OCI-M2 (cell line): Measurements from ENCODE around the gene CBARP.

Source experiments
- DNase-seq: peaks from one replicate; lab custom pipeline; 2025; ENCODE audit not compliant: unreplicated experiment; lab: John Stamatoyannopoulos, UW

The CBARP gene

GRCh38 chr19:1237754-1238368 is at the start of gene CBARP:
CBARP (minus strand) TSS chr19:1238005; CDS start chr19:1236100, 1,905 bp downstream.
- no peak for DNase-seq

- no peak for DNase-seq
These were observed 48.9 kb upstream of the CBARP start for GRCh38 chr19:1286487-1287353.

- DNase-seq, result no peak
These were observed 48.0 kb upstream of the CBARP start, which contains the start of gene EFNA2 for GRCh38 chr19:1285737-1286360. EFNA2 (plus strand) TSS chr19:1285873; CDS start chr19:1286169, 296 bp downstream.

GRCh38 chr19:1284979-1285736 is 47.4 kb upstream of the CBARP start:
- DNase-seq, result no peak

- DNase-seq, result no peak
These were observed 46.6 kb upstream of the CBARP start for GRCh38 chr19:1284293-1284978.

GRCh38 chr19:1283917-1284292 is 46.1 kb upstream of the CBARP start:
- no peak for DNase-seq

GRCh38 chr19:1283207-1283916 is 45.6 kb upstream of the CBARP start:
- no peak for DNase-seq

GRCh38 chr19:1282588-1283206 is 44.9 kb upstream of the CBARP start:
- DNase-seq, result no peak

GRCh38 chr19:1281569-1282287 is 43.9 kb upstream of the CBARP start:
- DNase-seq, result no peak

- no peak for DNase-seq
These were observed 43.1 kb upstream of the CBARP start for GRCh38 chr19:1280636-1281568.

GRCh38 chr19:1279782-1280341 is 42.1 kb upstream of the CBARP start:
- peak; percentile 64 for DNase-seq

- no peak for DNase-seq
These were observed 41.2 kb upstream of the CBARP start for GRCh38 chr19:1278713-1279660.

- DNase-seq, result no peak
These were observed 40.3 kb upstream of the CBARP start for GRCh38 chr19:1278074-1278473.

- no peak for DNase-seq
These were observed 39.3 kb upstream of the CBARP start for GRCh38 chr19:1277061-1277460.

- DNase-seq, result no peak
These were observed 38.8 kb upstream of the CBARP start for GRCh38 chr19:1276628-1277022.

- DNase-seq, result no peak
These were observed 38.3 kb upstream of the CBARP start for GRCh38 chr19:1275976-1276627.
